ENCODE results near the gene GOLGA7B. TPM values are rescaled to one million over a fixed set of nuclear protein-coding genes. Genes with fewer than 3 reads are reported as not detected.

The GOLGA7B gene
- total and polyA plus RNA-seq, 9 of the 15 experiments (the other 6 are each of a cell fraction or from before 2014, with no cell fraction given) = 0.03 to 0.07 (median 0.04) TPM; not detected in 3

DNA sequence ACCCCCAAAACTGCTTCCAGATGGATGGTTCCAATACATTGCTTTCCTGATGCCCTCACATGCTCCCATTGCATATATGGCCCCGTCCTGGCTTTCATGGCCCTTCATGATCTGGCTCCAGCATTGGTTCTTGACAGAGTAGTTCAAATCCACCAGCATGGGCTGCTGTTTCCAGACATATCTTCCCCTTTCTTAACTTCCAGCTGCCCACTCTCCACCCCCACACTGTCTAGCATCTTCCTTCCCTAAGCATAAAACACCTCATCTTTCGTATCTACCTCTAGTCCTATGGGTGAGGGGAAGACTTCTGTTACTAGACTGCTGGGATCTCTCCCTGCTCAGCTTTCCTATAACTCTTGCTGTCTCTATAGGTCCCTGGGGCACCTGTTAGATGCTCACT lies 13.2 kb upstream of the GOLGA7B start:
- DNase-seq (ENCODE audit: extremely low read depth in 1 of 4, low spot score in 3 of 4) (no peak), ATAC-seq (no peak), FAIRE-seq (no peak)
- POLR2A ChIA-PET = no interaction called here
- intact Hi-C loops (cut with micrococcal nuclease) (no loop called here), in situ Hi-C loops (cut with MboI) (no loop called here)
- no peak overlapping the region for H2AFZ ChIP-seq (ENCODE audit: low read depth, low read length)
- H3K9me1 ChIP-seq (ENCODE audit: control insufficient read depth, insufficient read depth, low read length) = no peaks in the 10 kb centered on the region
- no peak overlapping the region for H3K27ac ChIP-seq (ENCODE audit: extremely low read depth, low read depth, low read length)
- peaks cover 0 to 12% of the 10 kb centered on the region in 2 experiments; a peak in 3 of 5 replicates for H3K27me3 ChIP-seq (ENCODE audit: control insufficient read depth in 2 of 2, insufficient read depth in 2 of 2, low read length in 2 of 2)
- H3K36me3 ChIP-seq (ENCODE audit: control insufficient read depth, insufficient read depth, low read length) = no peaks in the 10 kb centered on the region
- CTCF ChIA-PET (ENCODE audit: low intra/inter-chr PET ratio) = no interaction called here
- no peaks in the 10 kb centered on the region for H4K20me1 ChIP-seq (replicated peaks; ENCODE audit: control insufficient read depth, insufficient read depth, low read length)
- no peak overlapping the region for H3K4me2 ChIP-seq (ENCODE audit: insufficient read depth, low read length)
- no peaks in the 10 kb centered on the region for H3K79me2 ChIP-seq (ENCODE audit: control insufficient read depth, insufficient read depth, low read length)
- BruUV-seq (replicated peaks) = no TSS peak
- no peaks in the 10 kb centered on the region for H3K9me3 ChIP-seq (replicated peaks; ENCODE audit: control insufficient read depth, insufficient read depth, low read depth, low read length)
- H3K4me3 ChIP-seq = no peak overlapping the region
- 6% methylated on average over 2 of the region's 2 CpGs for WGBS (ENCODE audit: insufficient coverage, low coverage, missing lambda C conversion rate)
- no peak overlapping the region for H3K9ac ChIP-seq (ENCODE audit: insufficient read depth in 1 of 2, low read depth in 2 of 2, low read length in 2 of 2)
- peaks cover 7 to 13% of the 10 kb centered on the region in 2 experiments; a peak in 4 of 5 replicates for H3K4me1 ChIP-seq (replicated peaks in 1 of 2; ENCODE audit: control insufficient read depth in 2 of 2, insufficient read depth in 2 of 2, low read length in 2 of 2)
- TF ChIP-seq SRSF3 (IDR thresholded peaks at IDR 0.05; ENCODE audit: insufficient read depth, low read length) (no peak), L3MBTL2 (IDR thresholded peaks at IDR 0.05) (no peak), FOXA3 (CRISPR knock-in tag; conservative IDR thresholded peaks at IDR 0.05 in 1 of 2, IDR thresholded peaks at IDR 0.05 in 1 of 2) (no peak), SMC3 (conservative IDR thresholded peaks at IDR 0.05; ENCODE audit: insufficient read depth, low read depth, low read length) (no peak), RBM15 (IDR thresholded peaks at IDR 0.05; ENCODE audit: insufficient read depth, low read length) (no peak), SIN3A (IDR thresholded peaks at IDR 0.05; ENCODE audit: borderline replicate concordance in 2 of 2, control insufficient read depth in 1 of 2, low read depth in 2 of 2, low read length in 2 of 2) (no peak), BACH1 (tag; IDR thresholded peaks at IDR 0.05) (no peak), CBX5 (IDR thresholded peaks at IDR 0.05; ENCODE audit: borderline replicate concordance, low read depth) (no peak), XRCC4 (IDR thresholded peaks at IDR 0.05; ENCODE audit: extremely low read depth, insufficient read depth, insufficient read length) (no peak), TGIF2 (CRISPR knock-in tag; IDR thresholded peaks at IDR 0.05) (no peak)
- TF ChIP-seq, protein P1, sequence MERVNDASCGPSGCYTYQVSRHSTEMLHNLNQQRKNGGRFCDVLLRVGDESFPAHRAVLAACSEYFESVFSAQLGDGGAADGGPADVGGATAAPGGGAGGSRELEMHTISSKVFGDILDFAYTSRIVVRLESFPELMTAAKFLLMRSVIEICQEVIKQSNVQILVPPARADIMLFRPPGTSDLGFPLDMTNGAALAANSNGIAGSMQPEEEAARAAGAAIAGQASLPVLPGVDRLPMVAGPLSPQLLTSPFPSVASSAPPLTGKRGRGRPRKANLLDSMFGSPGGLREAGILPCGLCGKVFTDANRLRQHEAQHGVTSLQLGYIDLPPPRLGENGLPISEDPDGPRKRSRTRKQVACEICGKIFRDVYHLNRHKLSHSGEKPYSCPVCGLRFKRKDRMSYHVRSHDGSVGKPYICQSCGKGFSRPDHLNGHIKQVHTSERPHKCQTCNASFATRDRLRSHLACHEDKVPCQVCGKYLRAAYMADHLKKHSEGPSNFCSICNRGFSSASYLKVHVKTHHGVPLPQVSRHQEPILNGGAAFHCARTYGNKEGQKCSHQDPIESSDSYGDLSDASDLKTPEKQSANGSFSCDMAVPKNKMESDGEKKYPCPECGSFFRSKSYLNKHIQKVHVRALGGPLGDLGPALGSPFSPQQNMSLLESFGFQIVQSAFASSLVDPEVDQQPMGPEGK (CRISPR knock-in tag; IDR thresholded peaks at IDR 0.05; ENCODE audit: borderline replicate concordance) = no peak
- TF ChIP-seq, protein P2, sequence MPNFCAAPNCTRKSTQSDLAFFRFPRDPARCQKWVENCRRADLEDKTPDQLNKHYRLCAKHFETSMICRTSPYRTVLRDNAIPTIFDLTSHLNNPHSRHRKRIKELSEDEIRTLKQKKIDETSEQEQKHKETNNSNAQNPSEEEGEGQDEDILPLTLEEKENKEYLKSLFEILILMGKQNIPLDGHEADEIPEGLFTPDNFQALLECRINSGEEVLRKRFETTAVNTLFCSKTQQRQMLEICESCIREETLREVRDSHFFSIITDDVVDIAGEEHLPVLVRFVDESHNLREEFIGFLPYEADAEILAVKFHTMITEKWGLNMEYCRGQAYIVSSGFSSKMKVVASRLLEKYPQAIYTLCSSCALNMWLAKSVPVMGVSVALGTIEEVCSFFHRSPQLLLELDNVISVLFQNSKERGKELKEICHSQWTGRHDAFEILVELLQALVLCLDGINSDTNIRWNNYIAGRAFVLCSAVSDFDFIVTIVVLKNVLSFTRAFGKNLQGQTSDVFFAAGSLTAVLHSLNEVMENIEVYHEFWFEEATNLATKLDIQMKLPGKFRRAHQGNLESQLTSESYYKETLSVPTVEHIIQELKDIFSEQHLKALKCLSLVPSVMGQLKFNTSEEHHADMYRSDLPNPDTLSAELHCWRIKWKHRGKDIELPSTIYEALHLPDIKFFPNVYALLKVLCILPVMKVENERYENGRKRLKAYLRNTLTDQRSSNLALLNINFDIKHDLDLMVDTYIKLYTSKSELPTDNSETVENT (CRISPR knock-in tag; IDR thresholded peaks at IDR 0.05) = no peak
- TF ChIP-seq, protein P3, sequence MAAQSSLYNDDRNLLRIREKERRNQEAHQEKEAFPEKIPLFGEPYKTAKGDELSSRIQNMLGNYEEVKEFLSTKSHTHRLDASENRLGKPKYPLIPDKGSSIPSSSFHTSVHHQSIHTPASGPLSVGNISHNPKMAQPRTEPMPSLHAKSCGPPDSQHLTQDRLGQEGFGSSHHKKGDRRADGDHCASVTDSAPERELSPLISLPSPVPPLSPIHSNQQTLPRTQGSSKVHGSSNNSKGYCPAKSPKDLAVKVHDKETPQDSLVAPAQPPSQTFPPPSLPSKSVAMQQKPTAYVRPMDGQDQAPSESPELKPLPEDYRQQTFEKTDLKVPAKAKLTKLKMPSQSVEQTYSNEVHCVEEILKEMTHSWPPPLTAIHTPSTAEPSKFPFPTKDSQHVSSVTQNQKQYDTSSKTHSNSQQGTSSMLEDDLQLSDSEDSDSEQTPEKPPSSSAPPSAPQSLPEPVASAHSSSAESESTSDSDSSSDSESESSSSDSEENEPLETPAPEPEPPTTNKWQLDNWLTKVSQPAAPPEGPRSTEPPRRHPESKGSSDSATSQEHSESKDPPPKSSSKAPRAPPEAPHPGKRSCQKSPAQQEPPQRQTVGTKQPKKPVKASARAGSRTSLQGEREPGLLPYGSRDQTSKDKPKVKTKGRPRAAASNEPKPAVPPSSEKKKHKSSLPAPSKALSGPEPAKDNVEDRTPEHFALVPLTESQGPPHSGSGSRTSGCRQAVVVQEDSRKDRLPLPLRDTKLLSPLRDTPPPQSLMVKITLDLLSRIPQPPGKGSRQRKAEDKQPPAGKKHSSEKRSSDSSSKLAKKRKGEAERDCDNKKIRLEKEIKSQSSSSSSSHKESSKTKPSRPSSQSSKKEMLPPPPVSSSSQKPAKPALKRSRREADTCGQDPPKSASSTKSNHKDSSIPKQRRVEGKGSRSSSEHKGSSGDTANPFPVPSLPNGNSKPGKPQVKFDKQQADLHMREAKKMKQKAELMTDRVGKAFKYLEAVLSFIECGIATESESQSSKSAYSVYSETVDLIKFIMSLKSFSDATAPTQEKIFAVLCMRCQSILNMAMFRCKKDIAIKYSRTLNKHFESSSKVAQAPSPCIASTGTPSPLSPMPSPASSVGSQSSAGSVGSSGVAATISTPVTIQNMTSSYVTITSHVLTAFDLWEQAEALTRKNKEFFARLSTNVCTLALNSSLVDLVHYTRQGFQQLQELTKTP (IDR thresholded peaks at IDR 0.05; ENCODE audit: low read depth in 1 of 2, partially characterized antibody in 2 of 2) = no peak

All from K562 (cell line).